ENCODE measurements around the gene TOMM34. TPM values are rescaled to one million over a fixed set of nuclear protein-coding genes. Genes with fewer than 3 reads are reported as not detected.
A peak's percentile ranks its signal among the peaks of the same experiment; 100 is the strongest.

TOMM34 gene
- total and polyA plus RNA-seq, 10 donors = 11.6 to 19.4 (median 15.9) TPM

GRCh38 chr20:44973053-44973452, 12.9 kb upstream of the TOMM34 start:
- no peak for TF ChIP-seq POLR2AphosphoS5 (IDR thresholded peaks at IDR 0.05)
- TF ChIP-seq POLR2A (IDR thresholded peaks at IDR 0.05) = no peak
- TF ChIP-seq CTCF (IDR thresholded peaks at IDR 0.05 in 8 of 11, conservative IDR thresholded peaks at IDR 0.05 in 3 of 11) = no peak
- Histone ChIP-seq H3K36me3 (peaks cover 3 to 56% (median 38%) of the 10 kb centered on the region in 6 donors), H3K27ac (peak overlapping the region in 1 of 8 donors; percentile 97), H3K9me3 (no peaks in the 10 kb centered on the region), H3K4me3 (no peak overlapping the region), H3K27me3 (replicated peaks in 1 of 7) (no peaks in the 10 kb centered on the region), H3K4me1 (peaks cover 16 to 99% (median 49%) of the 10 kb centered on the region in 6 donors)
- WGBS, 5 donors = 60 to 82% (median 66%) methylated on average over 2 of the region's 2 CpGs
- no peak for DNase-seq
- intact Hi-C loops (cut with DNase I; ENCODE audit: low total_unique reads) = no loop called here

GRCh38 chr20:44970243-44970757, 10.1 kb upstream of the TOMM34 start:
- H3K4me3 ChIP-seq = peak overlapping the region in 5 of 8 donors; percentile 6 to 90 (median 89)
- H3K4me1 ChIP-seq = peaks cover 24 to 92% (median 61%) of the 10 kb centered on the region in 6 donors
- DNase-seq = no peak
- intact Hi-C loops (cut with DNase I; ENCODE audit: low total_unique reads) = no loop called here
- 8 to 16% (median 10%) methylated on average over 1 of the region's 1 CpG for WGBS, 5 donors
- no peaks in the 10 kb centered on the region for H3K27me3 ChIP-seq (replicated peaks in 1 of 7)
- no peak for TF ChIP-seq CTCF (IDR thresholded peaks at IDR 0.05 in 8 of 11, conservative IDR thresholded peaks at IDR 0.05 in 3 of 11)
- TF ChIP-seq POLR2AphosphoS5 (IDR thresholded peaks at IDR 0.05) = no peak
- no peak for TF ChIP-seq POLR2A (IDR thresholded peaks at IDR 0.05)
- peaks cover 3 to 37% (median 29%) of the 10 kb centered on the region in 6 donors for H3K36me3 ChIP-seq
- peak overlapping the region; percentile 60 to 97 (median 92) for H3K27ac ChIP-seq
- H3K9me3 ChIP-seq = no peaks in the 10 kb centered on the region

GRCh38 chr20:44969300-44969894, 9.2 kb upstream of the TOMM34 start:
- Histone ChIP-seq H3K27ac (peak overlapping the region in 7 of 8 donors; percentile 79 to 97 (median 92)), H3K4me1 (peaks cover 24 to 87% (median 62%) of the 10 kb centered on the region in 6 donors), H3K9me3 (no peaks in the 10 kb centered on the region), H3K4me3 (peak overlapping the region in 5 of 8 donors; percentile 71 to 90 (median 89)), H3K27me3 (replicated peaks in 1 of 7) (no peaks in the 10 kb centered on the region), H3K36me3 (peaks cover 3 to 28% (median 20%) of the 10 kb centered on the region in 6 donors)
- 28 to 40% (median 38%) methylated on average over 3 of the region's 3 CpGs for WGBS, 5 donors
- TF ChIP-seq POLR2AphosphoS5 (IDR thresholded peaks at IDR 0.05) (no peak), POLR2A (IDR thresholded peaks at IDR 0.05) (no peak), CTCF (IDR thresholded peaks at IDR 0.05 in 8 of 11, conservative IDR thresholded peaks at IDR 0.05 in 3 of 11) (no peak)
- intact Hi-C loops (cut with DNase I; ENCODE audit: low total_unique reads) = no loop called here
- no peak for DNase-seq

- TF ChIP-seq CTCF (IDR thresholded peaks at IDR 0.05 in 8 of 11, conservative IDR thresholded peaks at IDR 0.05 in 3 of 11) (peak in 3 of 11 experiments; percentile 27 to 43 (median 28)), POLR2A (IDR thresholded peaks at IDR 0.05) (peak in 2 of 3 donors; percentile 52 to 63), POLR2AphosphoS5 (IDR thresholded peaks at IDR 0.05) (peak in 1 of 3 donors; percentile 91)
- Histone ChIP-seq H3K4me1 (peaks cover 22 to 83% (median 54%) of the 10 kb centered on the region in 6 donors), H3K27me3 (replicated peaks in 1 of 7) (no peaks in the 10 kb centered on the region), H3K27ac (peak overlapping the region; percentile 78 to 97 (median 92)), H3K36me3 (peaks cover 0 to 7% (median 2%) of the 10 kb centered on the region in 6 donors), H3K4me3 (peak overlapping the region; percentile 69 to 90 (median 84)), H3K9me3 (no peaks in the 10 kb centered on the region)
- intact Hi-C loops (cut with DNase I; ENCODE audit: low total_unique reads) = no loop called here
- 7 to 18% (median 10%) methylated on average over 5 of the region's 5 CpGs for WGBS, 5 donors
- no peak for DNase-seq
These were observed 7.1 kb upstream of the TOMM34 start for GRCh38 chr20:44967207-44967807.

Measured in spleen (tissue), 11 donors.